GM18505 (cell line): Measurements from ENCODE around the gene TIGD1.
"Not testable (repeated sequence)": the region's sequence is repeated elsewhere in the genome, so short reads cannot be mapped to it uniquely, and the experiment has no call there.

Experiments
- ATAC-seq: cut with Tn5 transposase; IDR thresholded peaks from one replicate; pipeline ENCODE4 v1.9.1; 2021; ENCODE audit not compliant: unreplicated experiment
- POLR2A ChIP-seq: IDR thresholded peaks from 4 replicates; pipeline ENCODE4 v1.6.1; 2011; ENCODE audit warnings: borderline replicate concordance; ENCODE audit not compliant: insufficient read depth, insufficient read length; ENCODE audit errors: extremely low read depth

Gene TIGD1

DNA sequence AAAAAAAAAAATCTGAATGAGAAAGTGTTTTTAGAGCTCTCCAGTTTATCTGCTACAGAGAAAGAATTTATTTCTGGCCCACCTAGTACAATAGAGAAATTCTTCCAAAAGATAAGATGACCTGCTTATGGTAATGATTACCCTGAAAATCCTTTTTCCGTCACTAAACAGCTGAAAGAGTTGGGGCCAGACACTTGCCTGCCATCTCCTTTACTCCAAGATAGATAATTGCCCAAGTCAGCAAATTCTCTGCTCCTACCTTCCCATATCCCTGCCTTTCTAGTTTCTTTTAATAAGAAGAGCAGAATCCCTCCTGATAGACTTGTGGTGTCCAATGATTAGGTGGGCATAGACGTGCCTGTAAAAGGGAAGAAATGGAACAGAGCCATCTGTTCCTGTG lies 28.3 kb upstream of the TIGD1 start:
- no peak for ATAC-seq
- no peak for TF ChIP-seq POLR2A

DNA sequence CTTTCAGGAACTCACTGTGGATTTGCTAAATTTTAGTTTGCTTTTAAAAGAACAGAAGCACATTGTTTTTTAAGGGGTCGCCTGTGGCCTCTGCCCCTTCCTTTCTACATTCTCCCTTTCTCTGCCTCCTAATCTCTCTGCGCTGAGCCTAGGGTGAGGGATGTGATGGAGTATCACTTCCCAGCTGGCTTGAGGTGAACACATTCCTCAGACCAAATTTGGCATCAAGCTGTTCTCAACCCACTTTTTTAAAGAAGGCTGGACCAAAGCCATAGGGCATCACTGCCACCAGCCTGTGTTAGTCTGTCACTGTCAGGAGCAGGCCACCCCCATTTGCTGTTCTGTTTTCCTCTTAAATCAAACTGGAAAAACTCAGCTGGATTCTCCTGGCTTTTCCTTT lies 27.5 kb upstream of the TIGD1 start:
- TF ChIP-seq POLR2A = no peak

DNA sequence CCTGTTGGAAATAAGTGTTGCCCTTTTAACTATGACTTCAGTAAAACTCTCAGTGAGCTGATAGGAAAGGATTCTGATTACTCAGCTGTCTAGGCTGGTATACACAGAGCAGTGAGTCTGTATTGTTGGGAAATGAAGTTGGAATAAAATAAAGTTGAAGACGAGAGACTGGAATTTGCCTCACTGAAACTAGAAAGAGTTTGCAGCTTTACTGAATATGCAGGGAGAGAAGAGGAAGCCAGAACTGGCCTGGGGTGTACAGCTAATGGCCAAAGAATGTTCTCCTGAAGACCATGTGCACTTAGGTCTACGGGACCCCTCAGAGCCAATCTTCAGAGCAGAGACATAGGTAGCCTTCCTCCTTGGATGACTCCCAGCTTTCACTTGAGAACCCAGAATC lies 26.6 kb upstream of the TIGD1 start:
- no peak for TF ChIP-seq POLR2A
- no peak for ATAC-seq

More for the DNA sequence above, 27.5 kb upstream of the TIGD1 start:
- ATAC-seq = no peak

DNA sequence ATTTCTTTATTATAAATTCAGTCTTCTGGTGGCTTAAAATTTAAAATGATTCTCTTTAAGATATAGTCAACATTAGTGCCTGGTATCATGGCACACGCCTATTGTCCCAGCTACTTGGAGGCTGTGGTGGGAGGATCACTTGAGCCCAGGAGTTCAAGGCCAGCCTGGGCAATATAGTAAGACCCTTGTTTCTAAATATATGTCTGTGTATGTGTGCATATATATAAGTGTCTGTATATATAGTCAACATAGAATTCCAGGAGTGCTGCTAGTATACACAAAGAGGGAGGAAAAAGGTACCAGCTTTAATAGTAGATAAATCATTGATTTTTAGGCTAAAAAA lies 25.0 kb upstream of the TIGD1 start:
- no peak for TF ChIP-seq POLR2A
- ATAC-seq = no peak

DNA sequence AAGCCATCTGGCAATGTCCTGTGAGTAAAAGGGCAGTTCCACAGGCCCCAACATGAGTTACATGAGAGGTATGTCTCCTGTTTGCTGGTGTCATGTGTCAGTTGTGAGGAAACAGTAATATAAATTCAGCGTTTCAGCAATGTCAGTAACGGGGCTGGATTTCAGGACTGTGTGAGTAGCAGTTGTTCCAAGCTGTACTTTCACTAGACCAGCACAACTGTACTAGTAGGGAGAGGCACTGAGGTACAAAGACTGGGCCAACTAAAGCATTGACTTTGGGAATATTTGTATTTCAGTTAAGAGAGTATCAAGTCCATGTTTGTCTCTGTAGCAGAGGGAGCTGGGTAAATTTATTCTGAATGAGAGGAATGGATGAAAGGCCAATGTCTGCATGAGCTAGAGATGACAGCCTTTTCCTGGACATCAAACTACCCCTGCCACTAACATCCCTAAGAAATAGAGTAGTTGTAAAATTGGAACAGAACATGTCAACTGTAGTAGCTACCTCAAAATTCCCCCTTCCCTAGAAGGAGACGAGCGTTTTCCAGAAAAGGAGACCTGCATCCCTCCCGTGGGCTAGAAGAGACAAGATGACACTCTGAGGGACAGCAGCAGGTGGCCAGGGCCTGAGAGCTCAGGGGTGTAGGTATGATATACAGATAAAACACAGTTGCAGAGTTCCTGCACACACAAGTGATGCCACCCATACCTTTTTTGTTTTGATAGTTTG lies 24.5 kb upstream of the TIGD1 start:
- TF ChIP-seq POLR2A = no peak
- no peak for ATAC-seq

DNA sequence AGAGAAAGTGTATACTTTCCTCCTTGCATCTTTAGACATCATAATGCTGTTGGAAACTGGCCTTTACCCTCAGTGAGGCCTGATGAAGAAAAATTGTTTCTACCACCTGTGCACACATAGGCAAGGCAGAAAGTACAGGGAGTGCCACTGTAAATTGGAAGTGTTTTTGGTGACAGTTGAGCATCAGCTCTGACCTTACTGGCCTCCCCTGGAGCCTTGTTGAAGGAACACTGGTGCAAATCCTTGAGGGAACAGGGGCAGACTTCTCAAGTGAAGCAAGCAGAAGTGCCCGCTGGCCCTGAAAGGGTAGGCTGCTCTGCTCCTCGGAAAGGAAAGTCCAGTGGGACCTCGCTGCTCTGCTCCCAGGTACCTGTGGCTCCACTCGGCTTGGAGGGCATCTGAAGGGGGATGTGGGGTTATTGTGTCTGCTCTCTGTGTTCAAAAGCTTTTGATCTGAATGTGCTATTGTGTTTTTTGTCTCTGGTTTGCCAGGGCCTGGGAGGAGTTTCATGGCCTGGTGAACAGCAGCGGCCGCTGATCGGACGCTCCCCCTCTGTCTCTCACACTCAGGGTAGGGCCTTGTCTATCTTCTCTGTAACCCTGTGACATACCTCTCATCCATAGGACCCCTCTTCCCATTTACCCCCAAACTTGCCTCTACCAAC lies 23.5 kb upstream of the TIGD1 start:
- no peak for ATAC-seq

DNA sequence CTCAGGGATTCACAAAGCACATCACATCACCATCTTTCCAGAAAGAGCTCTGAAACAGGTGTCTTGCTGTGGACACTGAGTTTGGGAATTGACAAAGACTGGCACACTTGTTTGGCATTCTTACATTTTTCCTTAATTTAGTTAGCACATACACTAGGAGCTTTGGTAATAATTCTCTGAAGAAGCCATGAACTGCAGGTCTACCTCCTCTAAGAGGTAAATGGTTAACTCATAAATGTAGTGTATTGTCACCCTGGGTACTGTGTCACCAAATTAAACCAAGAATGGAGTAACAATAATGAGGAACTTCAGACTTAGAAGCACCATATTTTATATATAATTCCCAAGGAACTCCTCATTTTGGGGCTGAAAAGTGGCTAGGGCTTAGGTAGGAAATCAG lies 22.7 kb upstream of the TIGD1 start:
- no peak for ATAC-seq
- TF ChIP-seq POLR2A = no peak

More for the DNA sequence above, 23.5 kb upstream of the TIGD1 start:
- no peak for TF ChIP-seq POLR2A

DNA sequence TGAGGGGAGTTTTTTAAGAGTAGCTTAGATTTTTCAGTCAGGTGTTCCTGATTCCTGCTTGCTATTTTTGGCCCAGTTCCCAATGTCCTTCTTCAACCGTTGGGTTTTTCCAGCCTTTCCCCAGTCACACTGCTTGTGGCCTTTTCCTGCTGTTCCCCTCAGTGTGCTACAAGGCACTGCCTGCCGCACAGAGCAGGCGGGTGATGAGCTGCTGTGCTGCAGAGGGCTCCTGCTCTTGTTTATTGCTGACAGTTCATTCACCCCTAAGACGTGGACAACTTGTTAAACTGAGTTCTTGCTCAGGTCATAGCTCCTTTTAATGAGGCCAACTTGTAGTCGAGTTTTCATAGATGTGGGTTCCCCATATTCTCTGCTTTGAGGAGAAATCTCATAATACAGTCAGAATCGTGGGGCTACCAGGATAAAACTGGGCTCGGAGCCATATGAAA lies 20.7 kb upstream of the TIGD1 start:
- ATAC-seq = no peak
- TF ChIP-seq POLR2A = no peak

DNA sequence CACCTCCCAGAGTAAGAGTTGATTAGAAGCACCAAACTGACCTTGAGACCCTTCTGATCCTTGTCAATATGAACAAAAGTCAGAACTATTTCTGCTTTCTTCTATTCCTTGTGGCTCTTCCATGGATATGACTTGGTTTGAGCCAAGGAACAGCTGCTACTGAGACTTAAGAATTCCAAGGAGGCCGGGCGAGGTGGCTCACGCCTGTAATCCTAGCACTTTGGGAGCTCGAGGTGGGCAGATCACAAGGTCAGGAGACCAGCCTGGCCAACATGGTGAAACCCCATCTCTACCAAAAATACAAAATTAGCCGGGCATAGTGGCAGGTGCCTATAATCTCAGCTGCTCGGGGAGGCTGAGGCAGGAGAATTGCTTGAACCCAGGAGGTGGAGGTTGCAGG lies 20.1 kb upstream of the TIGD1 start:
- ATAC-seq = not testable (repeated sequence)

DNA sequence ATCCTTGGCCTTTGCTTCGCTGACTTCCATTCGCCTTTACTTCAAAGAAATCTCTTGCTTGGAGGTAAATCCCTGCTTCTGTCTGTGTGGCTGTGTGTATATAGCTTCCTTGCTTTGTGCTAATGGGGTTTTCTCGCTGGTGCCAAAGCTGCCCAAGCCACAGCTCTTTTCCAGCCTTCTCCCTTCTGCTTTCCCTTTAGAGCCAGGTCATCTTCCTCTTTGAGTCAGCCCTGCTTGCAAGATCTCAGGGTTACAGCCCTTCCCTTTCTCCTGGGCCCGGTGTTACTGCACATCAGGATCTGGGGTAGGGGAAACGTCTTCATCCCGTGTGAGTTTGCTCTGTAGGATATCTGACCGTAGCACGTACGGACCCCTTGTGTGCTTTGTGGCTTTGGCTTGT lies 19.2 kb upstream of the TIGD1 start:
- ATAC-seq = no peak
- TF ChIP-seq POLR2A = no peak

DNA sequence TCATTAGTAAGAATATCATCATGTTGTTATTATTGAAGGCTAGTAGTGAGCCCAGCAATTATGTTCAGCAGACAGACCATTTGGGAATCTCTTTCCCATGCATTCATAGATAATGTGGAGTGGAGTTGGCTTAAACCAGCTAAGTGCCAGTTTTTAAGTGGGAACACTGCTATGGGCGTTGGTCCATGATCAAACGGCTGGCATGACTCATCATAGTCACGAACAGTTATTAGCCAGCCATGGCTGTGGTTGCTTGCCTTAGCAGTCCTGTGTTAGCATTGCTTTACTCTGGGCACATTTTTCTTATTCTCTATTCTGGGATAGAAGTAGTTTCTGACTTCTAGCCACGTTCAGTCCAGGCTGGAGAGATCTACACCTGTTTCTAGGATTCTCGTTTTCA lies 17.8 kb upstream of the TIGD1 start:
- no peak for TF ChIP-seq POLR2A
- ATAC-seq = no peak

DNA sequence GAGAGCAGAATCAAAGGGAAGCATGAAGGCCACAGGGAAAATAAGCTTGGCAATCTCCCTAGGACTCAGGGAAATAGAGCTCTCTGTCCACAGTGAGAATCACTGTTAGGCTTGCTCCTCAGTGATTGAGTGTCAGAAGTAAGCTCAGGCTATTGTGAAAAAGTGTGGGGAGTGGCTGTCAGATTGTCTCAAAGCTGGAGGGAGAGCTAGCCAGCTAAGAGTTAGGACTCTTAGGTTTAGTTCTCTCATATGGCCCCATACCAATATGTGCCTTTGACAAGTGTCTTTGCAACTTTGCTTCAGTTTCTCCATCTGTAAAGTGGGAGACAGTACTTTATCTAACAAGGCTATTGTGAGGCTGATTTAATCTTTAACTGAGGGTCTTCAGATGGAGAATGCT lies 17.4 kb upstream of the TIGD1 start:
- ATAC-seq = no peak
- no peak for TF ChIP-seq POLR2A

DNA sequence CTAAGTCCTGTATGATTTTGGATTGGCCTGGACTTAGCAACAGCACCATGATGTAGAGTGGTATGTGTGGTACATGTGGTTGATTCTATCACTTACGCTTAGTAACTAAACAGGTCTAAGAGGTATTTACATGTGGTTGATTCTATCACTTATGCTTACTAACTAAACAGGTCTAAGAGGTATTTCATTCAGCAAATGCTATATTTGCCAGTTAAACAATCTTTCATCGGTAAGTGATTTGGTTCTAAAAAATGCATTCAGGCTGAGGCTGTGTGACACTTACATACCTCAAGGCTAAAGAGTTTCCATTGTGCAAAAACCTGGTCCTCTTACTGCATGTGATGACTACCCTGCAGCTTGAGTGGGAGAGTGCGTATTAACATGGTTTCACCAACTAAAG lies 13.2 kb upstream of the TIGD1 start:
- no peak for TF ChIP-seq POLR2A
- ATAC-seq = no peak

DNA sequence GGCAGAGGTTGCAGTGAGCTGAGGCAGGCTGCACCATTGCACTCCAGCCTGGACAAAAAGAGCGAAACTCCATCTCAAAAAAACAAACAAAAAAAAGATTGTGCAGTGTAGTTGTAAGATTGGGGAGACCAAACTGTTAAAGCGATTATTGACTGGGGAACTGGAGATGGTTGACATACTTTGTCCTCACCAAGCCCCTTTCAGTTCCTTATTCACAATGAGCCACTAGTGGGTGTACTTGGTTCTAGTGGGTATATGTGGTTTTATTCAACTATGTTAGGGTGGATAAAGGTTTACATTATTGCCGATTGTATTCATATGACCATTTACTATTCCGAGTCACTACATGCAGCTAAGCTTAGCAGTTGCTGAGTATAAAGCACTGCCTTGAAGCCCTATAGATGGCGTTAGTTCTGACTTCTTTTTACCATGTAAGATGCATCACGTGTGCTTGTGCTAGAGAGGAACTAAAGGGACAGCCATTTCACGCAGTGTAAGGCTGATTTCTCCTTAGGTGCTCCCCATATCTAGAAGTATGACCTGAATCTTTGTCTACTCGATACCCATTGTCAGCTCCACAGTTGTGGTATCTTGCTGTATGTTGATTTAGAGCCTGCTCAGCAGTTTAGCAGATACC lies 12.3 kb upstream of the TIGD1 start:
- TF ChIP-seq POLR2A = no peak
- no peak for ATAC-seq

DNA sequence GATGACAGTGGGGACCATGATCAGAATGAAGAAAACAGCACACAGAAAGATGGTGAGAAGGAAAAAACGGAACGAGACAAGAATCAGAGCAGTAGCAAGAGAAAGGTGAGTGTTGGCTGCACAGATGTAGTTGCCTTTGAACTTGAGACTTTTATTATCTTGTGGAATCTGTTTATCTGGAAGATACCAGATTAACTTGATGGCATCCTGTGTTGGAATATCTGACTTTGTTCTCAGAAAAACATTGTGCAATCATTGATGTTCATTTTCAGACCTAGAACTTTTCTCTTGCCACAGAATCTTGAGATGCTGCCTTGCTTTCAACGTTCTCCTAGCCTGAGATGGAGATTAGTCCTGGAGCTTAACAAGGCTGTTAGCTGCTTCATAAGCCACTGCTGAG lies 6.1 kb upstream of the TIGD1 start:
- ATAC-seq = no peak
- TF ChIP-seq POLR2A = no peak

DNA sequence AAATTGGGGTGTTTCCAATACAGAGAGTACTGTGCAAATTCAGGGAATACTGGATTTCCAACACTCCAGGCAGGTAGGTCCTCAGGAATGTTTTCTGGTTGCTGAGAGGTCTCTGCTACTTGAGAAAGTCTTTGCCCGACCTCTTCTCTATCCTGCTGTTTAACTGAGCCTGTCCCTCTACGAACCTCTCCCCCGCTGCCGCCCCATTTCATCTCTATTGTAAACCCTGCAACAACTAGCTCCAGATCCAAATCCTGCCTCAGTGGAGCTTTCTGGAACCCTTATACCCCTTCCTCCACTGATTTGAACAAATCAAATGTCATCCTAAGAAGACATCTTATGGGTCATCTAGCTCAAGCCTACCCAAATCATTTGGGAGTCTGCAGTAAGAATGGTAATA lies 1.4 kb upstream of the TIGD1 start:
- no peak for ATAC-seq
- TF ChIP-seq POLR2A = no peak
